Measurements from ENCODE around the gene DHX58.

DHX58 gene

DNA sequence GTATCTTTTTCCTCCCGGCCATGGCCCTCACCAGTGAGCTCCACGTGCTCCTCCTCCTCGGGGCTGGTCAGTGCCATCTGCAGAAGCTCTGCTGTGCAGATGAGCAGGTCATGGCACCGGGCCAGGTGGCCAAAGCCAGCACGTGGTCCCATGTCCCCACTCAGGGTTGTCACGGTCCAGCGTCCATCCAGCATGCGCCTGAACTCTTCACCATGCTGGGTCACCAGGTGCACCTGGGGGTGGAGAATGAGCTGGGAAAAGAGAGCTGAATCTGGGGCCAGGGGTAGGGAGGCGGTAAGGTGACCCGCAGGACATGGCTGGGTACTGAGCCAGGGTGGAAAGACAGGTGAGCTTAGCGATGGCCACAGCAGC, 1.3 kb downstream of the DHX58 start:
- DNase-seq (ENCODE audit: low read depth in 1 of 2, low spot score in 1 of 2): no peak

DNA sequence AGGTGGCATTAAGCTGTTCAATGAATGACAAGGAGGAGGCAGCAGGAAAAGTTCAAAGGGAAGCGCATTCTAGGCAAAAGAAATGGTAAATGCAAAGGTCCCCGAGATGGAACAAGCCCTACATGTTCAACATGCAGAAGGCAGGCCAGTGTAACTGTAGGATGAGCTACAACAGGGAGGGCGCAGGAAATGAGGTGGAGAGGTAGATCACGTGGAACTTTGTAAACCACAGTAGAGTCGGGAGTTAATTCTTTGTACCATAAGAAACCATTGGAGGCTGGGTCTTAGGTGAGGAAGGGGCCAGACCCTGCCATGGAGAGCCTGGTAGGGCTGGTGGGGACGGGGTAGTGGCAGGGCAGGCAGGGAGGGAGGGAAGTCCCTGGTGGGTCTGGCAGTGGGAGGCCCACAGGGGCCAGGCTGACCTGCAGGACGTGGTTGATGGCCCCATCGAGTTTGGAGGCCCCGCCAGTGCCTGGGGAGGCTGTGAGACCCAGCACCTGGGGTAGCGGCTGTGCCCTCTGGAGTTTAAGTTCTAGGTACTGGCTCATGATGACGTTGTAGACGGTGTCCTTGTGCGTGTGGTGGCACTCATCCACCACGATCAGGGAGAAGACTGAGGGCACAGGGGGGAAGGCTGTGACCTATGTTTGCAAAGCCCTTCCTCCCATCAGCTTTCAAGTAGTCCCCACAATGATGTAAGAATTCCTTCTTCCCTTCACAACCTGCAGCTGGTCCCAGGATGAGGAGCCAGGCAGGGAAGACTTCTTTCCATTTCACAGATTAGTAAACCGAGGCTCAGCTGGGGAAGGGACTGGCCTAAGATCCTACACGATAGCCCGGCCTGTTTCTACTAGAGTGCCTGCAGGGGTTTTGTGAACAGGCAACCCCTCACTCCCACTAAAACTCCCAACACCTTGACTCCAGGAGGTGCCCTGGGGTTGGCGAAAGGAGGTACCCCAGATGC, 1.9 kb downstream of the DHX58 start:
- no peak for DNase-seq (ENCODE audit: low read depth in 1 of 2, low spot score in 1 of 2)

DNA sequence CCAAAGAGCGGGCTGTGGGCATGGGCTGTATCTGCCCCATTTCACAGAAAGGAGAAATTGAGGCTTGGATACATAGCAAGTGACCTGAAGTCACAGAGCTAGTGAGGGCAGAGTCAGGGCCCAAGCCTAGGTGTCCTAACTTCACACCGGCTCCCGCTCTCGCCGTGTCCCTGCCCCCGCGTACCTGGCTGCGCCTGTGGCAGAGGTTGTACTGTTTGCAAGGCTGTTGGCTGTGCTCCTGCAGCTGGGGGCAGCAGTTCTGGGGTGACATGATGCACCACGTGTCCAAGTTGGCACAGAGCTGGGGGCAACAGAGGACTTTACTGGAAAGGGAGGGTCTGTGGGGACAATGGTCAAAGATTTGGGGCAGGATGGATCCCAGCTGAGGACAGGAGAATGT, 3.4 kb downstream of the DHX58 start:
- no peak for DNase-seq (ENCODE audit: low read depth in 1 of 2, low spot score in 1 of 2)

DNA sequence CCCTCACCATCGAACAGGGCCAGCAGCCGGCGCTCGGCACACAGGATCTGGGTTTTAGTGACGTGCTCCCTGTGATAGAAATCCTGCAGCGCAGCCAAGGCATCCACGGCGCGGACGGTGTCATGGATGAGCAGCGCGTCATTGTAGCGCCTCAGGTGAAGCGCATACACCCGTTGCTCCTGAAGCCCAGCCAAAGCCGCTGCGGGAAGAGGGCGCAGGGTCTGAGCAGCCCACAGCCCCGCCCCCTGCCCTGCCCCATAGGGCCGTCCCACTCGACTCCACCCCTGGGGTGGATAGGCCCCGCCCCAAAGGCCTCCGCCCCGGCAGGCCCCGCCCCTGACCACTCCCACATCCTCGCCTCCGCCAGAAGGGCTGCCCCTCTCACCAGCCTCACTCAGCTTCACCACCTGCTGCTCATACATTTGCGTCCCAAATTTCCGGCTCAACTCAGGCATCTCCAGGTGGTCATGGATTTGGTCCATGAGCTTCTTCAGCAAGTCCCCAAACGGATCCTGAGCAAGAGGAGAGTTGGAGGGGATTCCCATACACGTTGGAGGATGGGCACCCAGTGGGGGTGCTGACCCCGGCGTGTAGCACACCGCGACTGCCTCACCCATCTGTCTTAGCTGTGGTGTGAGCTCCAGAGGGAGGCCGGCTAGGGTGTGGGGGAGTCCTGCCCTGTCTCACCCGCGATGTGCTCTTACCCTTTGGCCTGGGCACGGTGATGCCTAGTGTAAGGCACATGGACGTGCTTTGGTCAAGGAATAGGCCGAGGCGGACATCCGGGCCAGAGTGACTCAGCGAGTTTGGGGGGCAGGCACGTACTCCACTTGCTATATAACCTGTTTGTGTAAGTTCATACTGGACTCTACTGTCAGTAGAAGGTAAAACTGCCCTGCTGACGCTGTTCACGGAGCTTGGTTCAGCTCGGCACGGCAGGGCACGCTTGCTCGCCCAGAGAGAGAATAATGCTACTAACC, 4.6 kb downstream of the DHX58 start:
- DNase-seq (ENCODE audit: low read depth in 1 of 2, low spot score in 1 of 2): peak; percentile 86 to 87

DNA sequence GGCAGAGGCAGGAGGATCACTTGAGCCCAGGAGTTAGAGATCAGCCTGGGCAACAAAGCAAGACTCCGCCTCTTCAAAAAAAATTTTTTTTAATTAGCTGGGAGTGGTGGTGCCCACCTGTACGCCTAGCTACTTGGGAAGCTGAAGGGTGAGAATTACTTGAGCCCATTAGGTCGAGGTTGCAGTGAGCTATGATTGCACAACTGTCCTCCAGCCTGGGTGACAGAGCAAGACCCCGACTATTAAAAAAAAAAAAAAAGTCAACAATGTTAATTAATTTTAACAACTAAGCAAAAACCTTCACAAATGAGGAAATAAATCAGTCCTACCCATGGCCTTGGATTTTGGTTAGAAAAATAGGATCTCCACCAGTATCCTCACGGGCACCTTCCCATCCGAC, 5.4 kb downstream of the DHX58 start:
- DNase-seq (ENCODE audit: low read depth in 1 of 2, low spot score in 1 of 2): no peak

DNA sequence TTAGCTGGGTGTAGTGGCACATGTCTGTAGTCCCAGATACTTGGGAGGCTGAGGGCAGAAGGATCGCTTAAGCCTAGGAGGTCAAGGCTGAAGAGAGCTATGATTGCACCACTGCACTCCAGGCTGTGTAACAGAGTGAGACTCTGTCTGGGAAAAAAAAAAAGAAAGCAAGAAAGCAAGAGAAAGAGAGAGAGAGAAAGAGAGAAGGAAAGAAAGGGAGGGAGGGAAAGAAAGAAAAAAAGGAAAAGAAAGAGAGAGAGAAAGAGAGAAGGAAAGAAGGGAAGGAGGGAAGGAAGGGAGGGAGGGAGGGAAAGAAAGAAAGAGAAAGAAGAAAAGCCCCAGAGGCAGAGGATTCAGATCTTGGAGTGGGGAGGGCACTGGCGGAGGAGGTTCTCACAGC, 6.5 kb downstream of the DHX58 start:
- no peak for DNase-seq (ENCODE audit: low read depth in 1 of 2, low spot score in 1 of 2)

DNA sequence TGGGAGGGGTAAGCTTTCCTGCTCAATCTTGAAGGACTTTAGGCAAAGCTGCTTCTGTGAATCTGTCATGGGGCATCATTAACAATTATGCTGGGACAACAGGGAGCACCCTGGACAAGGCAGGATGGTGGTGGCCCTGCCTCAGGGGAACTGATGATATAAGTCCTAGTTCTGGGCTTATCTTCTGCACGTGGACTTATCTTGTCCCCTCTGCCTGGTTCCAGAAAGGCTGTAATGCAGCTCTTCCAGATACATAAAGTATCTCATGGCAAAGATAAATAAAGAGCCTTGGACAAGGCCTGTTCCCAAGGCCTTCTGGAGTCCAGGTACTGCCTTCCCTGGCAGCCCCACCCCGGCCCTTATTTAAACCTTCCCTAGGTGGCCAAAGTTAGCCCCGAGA, 8.2 kb downstream of the DHX58 start:
- no peak for DNase-seq (ENCODE audit: low read depth in 1 of 2, low spot score in 1 of 2)

DNA sequence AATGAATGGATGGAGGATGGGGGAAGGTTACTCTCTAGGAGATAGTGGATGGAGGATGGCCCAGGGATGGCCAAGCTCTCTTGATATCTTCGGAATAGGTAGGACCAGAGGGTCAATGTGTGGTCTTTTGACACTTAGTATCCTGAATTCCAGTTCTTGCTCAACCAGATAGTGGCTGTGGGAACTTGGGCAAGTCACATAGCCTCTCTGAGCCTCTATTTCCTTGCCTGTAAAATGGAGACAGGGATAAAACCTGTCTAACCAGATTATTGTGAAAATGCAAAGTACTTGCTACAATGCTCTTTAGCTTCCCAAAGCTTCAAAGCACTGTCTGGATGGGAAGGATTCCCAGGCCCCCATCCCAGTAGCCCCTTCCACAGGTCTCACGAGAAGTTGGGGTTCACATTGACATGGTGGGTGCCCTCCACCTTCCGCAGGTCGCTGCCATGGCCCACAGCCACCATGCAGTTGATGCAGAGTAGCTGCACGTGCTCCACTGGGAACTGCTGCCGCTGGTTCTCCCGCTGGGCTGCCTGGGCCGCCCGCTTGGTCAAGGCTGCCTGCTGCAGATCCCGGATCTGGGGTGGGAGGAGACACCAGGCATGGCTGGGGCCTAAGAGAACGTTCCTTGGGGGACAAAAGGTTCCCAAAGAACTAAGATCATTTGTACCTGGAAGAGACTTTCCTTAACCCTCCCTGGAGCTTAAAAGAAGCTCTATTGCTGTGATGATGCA, 9.1 kb downstream of the DHX58 start:
- no peak for DNase-seq (ENCODE audit: low read depth in 1 of 2, low spot score in 1 of 2)

DNA sequence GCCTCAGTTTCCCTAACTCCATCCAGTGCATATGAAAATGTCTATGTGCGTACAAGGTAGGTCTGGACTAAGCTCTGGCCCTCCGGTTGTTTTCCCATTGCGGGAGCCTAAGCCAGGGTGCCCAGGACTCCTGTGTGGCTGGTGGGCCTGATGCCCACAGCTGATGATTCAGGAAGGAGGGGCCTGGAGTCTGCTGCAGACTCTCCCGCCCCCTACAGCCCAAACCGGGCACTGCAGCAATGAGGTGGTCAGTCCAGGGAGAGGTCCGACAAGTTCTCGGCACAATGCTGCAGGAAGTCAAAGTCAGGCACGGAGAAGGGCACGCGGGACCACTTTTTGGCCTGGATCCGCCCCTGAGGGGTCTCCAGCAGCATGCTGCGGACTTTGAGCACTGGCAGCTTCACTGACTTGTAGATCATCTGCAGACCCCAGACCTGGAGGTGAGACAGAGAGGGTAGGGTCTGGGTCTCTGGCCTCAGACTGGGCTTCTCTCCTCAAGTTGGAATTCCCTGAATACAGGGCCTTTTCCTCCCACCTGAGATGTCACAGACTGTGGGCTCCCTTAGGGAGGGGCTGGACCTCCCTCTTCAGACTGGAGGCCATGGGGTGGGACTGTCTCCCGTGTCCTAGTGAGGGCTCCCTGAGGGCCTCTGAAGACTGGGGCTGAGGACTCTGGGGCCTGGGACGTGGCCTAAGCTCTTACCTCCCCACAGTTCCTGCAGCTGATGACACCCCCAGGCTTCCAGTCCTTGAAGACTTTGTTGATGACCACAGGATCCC, 10.8 kb downstream of the DHX58 start:
- DNase-seq (ENCODE audit: low read depth in 1 of 2, low spot score in 1 of 2): peak in 1 of 2 donors; percentile 43

DNA sequence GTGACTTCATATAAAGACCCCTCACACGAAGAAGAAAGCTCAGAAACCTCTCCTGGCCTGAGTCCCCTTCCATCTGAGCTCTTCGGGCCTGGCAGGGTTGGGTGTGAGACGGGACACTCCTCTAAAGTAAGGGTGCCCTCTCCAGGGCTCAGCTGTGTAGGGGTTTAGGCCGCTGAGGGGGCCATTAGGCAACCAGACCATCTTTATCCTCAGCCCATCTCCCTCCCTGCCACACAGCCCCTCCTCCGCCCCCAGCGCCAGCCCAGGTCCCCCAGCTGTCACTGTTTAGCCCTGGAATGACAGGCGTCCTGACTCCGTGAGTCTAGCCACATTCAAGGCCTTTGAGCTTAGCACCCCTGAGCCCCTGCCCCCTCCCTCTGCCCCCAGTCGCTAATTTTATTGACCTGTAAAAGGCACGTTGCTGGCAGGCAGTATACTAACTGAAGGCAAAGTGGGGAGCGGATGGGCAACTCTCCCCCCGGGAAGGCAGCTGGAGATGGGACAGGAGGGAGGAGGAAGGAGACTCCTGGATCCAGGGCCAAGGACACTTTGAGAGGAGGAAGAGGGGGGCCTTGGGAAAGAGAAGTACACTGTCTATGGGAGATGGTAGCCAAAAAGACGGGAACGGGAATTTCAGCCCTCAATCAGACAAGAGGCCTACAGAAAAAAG, 13.6 kb downstream of the DHX58 start:
- DNase-seq (ENCODE audit: low read depth in 1 of 2, low spot score in 1 of 2): no peak

DNA sequence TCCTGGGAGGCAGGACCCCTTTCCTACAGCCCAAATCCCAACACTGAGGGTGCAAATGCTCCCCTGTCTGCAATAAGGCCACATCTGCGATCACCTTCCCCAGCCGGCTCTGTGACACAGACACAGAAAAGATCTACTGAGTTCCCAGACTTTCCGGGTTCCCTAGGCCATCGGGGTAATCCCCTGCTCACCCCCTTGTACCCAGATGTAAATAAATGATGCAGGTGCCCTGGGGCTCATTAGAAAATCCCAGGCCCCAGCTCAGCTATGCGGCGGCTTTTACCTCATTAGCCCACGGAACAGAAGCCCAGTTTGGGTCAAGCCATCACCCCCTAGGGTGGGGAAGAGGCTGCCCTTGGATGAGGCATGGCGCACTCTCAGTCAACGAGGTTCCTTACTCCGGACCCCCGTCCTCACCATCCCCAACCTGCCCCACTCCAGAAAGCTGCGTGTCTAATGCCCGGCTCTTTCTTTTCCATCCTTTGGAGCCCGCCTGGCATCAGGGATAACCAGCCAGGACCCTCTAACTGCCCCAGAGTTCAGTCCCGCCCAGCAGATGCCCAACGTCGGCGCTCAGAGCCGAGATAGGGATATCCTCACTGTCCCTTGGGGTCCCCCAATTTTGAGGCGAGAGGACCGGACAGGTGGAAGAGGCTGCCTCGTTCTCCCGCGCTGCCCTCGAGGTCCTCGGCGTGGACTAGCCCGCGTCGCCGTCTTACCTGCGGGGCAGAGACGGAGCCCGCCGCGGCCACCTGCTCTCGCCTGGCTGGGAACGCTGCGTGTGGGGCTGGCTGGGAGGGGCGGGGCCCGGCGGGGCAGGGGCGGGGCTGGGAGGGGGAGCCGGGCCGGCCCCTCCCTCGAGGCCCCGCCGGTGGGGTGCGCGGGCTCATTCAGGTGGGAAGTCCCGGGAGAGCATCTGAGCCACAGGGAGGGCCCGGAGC, 14.6 kb downstream of the DHX58 start, which contains the start of gene ZNF385C:
ZNF385C (minus strand) TSS at position 783 of the 941 bp plus-strand sequence. CDS start 35,417 bp downstream, outside the sequence.
- DNase-seq (ENCODE audit: low read depth in 1 of 2, low spot score in 1 of 2): peak in 1 of 2 donors; percentile 50

DNA sequence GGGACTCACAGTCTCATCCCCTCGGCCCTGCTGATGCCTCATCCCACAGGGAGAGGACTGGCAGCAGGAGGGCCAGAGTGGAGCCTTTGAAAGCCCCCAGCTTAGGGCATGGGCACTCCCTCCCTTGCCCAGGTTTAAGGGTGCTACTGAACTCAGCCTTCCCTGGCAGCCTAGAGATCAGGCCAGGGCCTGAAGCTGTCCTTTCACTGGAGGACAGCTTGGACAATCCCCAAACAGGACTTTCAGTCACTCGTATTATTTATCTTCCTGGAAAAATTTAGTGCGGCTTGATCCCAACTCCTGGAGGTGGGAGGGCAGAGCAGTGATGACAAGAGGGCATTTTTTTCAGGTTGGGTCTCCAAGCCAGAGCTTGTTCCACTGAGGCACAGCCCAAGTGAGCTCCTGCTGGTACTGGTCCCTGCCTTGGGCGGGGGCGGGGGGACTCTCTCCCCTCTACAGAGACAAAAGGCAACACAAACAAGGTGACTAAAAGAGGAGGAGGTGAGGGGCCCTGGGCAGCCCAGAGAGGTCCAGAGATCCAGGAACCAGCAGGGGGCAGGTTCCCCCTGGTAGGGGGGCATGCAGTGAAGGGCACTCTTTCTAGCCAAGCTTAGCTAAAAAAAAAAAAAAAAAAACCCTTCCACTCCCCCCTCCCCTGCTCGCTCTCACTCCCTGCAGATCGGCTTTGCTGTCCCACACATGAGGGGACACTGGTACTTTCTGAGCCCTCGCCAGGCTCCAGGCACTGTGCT, 16.0 kb downstream of the DHX58 start:
- DNase-seq (ENCODE audit: low read depth in 1 of 2, low spot score in 1 of 2): no peak

DNA sequence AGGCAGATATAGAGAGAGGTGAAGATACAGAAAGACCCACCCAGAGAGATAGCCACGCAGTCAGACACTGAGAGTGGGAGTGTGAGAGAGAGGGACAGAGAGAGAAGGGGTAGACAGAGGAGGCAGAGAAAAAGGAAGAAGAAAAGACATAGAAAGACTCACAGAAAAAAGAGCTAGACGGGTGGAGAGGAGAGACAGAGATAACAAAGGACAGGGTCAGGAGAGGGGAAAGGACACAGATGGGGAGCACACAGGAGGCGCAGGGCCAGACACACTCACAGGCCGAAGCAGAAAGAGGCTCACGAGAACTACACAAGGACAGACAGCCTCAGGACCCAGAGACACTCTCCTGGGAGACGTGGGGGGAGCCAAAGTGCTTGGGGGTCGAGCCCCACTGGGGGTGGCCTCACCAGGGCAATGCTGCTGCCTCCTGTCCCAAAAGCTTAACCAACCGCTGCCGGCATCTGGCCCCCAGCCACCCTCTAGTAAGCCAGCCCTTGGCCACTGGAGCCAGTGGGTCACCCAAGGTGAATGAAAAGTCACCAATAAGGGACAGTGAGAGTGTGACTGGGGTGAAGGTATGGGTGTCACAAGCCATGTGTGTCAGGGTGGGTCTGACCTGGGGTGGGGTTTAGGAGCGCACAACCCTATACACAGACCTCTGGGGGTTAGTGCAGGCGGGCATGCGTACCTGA, 18.0 kb downstream of the DHX58 start:
- DNase-seq (ENCODE audit: low read depth in 1 of 2, low spot score in 1 of 2): no peak

DNA sequence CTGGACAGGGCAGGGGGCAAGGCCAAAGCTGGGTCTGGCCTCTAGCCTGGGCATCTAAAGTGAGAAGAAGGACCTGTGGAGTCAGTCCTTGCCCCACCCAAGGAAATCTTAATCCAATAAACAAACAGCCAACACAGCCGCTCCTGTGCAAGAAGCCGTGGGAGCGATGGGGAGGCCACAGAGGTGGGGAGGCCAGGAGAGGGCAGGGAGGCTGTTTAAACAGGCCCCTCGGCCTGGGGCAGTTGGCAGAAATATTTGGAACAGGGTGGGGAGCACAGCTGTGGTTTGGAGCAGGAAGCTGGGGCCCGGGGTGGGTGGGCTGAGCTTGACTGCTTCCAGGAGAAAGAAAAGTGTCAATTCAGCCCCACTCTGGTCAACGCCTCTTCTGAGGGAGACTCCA, 19.6 kb downstream of the DHX58 start:
- no peak for DNase-seq (ENCODE audit: low read depth in 1 of 2, low spot score in 1 of 2)

DNA sequence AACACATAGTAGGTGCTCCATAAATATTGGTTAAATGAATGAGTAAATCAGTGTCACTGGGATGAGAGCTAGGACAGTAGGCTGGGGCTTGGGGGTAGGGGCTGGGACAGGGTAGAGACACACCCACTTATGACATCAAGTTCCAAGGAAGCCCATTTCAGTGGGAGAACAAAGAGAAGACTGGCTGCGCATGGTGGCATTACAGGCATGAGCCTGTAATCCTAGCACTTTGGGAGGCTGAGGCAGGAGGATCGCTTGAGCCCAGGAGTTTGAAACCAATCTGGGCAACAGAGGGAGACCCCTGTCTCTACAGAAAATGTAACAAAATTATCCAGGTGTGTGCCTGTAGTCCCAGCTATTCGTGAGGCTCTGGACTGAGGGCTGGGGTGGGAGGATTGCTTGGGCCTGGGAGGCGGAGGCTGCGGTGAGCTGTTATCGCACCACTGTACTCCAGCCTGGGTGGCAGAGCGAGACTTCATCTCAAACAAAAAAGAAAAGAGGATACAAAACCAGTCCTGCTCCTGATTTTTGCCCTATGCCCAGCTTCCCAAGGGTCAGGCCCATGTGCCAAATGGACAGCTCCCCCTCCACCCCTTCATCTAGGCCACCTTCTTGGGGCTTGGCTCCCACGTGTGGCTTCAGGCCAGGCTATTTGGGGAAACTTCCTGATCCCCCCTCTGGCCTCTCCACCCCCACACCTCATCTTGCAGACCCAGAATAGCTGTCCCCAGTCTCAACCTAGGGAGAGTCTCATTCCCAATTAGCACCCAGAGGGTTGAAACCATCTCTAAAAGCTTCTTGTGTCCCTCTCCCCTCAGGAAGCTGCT, 21.3 kb downstream of the DHX58 start:
- DNase-seq (ENCODE audit: low read depth in 1 of 2, low spot score in 1 of 2): no peak

DNA sequence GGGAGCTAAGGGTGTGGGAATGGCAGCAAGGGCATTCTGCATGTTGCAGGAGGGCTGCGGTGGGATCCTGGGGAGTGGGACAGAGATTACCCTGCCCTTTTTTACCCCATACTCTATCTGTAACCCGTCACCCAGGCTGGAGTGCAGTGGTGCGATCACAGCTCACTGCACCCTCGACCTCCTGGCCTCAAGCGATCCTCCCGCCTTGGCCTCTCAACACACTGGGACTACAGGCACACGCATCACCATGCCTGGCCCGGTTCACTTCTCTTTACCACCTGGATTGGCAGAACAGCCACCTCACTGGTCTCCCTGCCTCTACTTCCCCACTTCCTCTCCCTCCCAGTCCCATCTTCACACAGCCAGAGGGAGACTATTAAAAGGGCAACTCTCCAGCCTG, 23.8 kb downstream of the DHX58 start:
- DNase-seq (ENCODE audit: low read depth in 1 of 2, low spot score in 1 of 2): no peak
